HG03575 (cell line): Measurements from ENCODE around the gene BTBD16.

Experiments
- ATAC-seq: cut with Tn5 transposase; IDR thresholded peaks from one replicate; pipeline ENCODE4 v1.9.1; 2021; ENCODE audit not compliant: unreplicated experiment, insufficient number of reproducible peaks, low FRiP score; ENCODE audit errors: extremely low read depth

Gene BTBD16

GRCh38 chr10:122245897-122246296 lies 25.2 kb upstream of the BTBD16 start:
- ATAC-seq: no peak

DNA sequence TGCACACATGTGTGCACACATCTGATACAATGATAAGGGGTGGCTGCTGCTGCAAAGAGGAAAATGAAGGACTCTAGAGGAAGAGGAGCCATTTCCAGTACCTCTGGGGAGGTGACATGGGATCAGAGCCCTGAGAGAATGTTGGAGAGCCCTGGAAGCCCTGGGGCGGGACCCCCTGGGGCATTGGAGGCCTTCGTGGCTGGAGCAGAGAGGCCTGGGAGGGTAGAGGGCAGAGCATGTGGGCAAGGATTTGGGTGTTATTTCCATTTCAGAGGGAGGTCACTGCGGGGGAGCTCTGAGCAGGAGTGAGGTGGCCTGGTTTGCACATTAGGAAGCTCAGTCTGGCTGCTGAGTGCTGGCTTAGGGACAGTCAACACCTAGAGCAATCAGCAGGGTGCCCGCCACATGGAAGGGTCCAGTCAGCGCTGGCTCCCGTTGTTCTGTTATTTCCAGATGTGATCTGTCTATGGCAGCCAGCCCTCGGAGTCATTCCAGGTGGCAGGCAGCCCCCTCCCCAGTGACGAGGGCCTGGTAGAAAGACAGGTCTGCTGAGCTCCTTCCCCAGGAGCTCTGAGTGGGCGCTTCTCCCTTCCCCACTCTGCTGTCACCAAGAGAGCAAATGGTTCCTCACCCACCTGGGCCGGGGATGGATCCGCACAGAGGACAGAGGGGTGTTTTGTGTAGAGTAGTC lies 24.1 kb upstream of the BTBD16 start:
- ATAC-seq: no peak

- no peak for ATAC-seq
Observed at GRCh38 chr10:122248356-122249302, 22.5 kb upstream of the BTBD16 start.

GRCh38 chr10:122249303-122249850 lies 21.7 kb upstream of the BTBD16 start:
- no peak for ATAC-seq

DNA sequence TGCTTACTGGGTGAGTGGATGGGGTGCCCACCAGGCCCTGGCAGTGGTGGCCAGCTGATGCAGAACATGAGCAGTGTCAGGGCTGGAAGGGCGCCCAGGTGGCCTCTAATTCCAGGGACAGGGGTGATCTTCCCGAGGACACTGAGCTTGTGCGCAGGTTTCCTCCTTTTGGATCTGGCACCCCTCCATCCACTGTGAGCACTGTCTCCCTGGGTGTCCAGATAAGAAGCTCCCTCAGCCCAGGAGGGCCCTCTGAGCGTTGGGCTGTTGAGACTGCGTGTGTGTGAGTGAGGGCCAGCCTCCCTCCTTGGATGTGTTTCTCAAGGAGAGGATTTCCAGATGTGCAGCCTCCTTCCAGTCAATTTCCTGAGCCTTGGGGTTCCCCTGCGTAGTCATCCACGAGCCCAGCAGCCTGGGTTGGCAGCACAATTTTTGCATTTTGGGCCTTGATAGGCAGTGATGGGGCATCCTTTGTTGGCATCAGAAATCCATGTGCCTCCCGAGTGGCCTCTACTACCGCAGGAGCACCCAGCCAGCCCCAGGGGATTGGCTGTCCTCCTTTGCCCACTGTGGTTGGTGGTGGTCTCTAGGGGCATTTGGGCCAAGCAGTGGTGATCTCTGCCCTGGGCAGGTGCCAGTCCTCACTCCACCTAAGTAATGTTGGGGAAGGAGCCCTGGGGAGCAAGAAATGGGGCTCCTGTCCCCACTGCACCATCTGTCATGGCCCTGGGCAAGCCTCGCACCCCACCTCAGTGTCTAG lies 20.9 kb upstream of the BTBD16 start:
- ATAC-seq: no peak

- no peak for ATAC-seq
Observed at GRCh38 chr10:122251459-122252255, 19.4 kb upstream of the BTBD16 start.

- no peak for ATAC-seq
Observed at GRCh38 chr10:122252805-122253204, 18.3 kb upstream of the BTBD16 start.

- no peak for ATAC-seq
Observed at GRCh38 chr10:122253605-122254004, 17.5 kb upstream of the BTBD16 start.

- no peak for ATAC-seq
Observed at GRCh38 chr10:122254831-122255230, 16.3 kb upstream of the BTBD16 start.

GRCh38 chr10:122255509-122256301 lies 15.4 kb upstream of the BTBD16 start:
- ATAC-seq: no peak

- ATAC-seq: no peak
Observed at GRCh38 chr10:122257041-122257440, 14.1 kb upstream of the BTBD16 start.

DNA sequence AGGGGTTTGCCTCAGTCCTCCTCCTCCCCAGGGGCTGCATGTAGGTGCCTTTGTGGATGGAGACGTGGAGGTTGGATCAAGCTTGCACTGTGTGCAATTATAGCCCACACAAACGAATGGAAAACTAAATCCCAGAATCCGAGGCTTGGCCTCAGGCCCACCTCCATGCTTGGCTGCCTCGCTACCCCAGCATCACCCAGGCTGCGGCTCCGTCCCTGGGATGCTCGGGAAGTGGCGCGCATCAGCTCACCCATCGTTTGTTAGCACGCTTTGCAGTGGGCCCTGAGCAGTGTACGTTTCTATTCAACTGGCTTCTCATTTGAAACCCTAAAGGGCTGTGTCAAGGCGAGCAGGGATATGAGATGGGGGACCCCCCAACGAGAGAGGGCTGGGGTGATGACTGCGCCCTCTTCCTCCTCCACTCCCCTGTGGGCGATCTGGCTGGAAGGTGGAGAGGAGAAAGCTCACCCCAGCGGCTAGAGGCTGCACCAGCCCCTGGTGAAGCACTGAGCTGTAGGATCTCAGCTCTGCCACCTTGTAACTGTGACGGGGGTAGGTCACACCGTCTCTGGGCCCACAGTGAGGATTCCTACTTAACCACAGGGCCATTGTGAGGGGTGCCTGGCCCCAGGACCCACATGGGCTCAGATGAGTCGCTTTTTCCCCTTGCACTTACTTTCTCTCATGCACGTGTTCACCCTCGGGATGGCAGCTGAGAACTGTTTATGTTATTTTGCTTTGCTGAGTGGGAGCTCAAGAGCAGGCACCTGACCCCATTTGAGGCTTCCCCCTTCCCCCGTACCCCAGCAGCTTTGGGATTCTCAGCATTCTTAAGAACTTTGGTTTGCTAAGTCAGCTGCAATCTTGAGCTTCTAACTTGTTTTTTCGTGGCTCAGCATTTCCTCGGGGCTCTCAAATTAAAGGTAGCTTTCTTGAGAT lies 12.7 kb upstream of the BTBD16 start:
- ATAC-seq: no peak

DNA sequence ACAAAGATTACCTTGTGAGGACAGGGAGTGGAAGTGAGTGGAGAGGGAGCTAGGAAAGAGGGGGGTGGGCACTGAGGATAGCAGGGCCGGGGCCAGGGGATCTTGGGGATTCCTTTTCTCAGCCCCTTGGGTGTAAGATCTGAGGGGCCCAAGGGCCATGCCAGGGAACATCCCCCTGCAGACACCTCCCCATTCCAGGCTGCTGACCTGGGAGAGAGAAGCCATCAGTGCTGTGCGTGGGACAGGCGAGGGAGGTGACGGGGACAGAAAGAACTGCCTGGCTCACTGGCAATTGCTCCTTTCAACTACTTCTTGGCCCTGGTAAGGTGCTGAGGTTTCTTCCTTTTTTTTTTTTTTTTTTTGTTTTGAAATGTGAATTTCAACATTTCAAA lies 12.0 kb upstream of the BTBD16 start:
- ATAC-seq: no peak

DNA sequence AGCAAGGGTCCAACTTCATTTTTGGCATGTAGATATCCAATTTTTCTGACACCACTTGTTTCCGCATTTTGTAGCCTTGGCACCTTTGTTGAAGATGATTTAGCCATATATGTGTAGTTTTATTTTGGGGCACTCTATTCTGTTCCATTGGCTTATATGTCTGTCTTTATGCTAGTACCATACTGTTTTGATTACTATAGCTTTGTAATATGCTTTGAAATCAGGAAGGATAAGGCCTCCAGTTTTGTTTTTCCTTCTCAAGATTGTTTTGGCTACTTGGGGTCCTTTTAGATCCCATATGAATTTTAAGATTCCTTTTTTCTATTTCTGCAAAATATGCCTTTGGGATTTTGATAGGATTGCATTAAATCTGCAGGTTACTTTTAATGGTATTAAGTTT lies 9.5 kb upstream of the BTBD16 start:
- ATAC-seq: no peak

DNA sequence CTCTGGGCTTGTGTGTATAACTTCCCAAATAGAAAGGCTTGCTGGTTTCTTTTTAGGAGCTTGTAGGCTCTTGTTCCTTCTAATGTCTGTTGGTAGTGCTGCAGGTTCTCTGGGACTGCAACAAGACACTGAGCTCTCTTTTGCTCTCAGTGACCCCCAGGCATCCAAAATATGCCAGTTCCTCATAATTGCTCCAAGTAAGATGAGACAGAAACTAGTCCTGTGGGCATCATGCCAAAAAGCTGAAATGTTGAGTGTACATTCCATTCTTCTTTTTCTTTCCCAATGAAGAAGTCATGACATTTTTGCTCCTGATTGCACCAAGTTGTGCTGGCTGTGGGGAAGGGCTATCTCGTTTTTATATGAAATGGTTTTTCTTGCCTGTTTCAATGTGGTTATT lies 7.1 kb upstream of the BTBD16 start:
- no peak for ATAC-seq

- no peak for ATAC-seq
Observed at GRCh38 chr10:122264436-122264835, 6.7 kb upstream of the BTBD16 start.

DNA sequence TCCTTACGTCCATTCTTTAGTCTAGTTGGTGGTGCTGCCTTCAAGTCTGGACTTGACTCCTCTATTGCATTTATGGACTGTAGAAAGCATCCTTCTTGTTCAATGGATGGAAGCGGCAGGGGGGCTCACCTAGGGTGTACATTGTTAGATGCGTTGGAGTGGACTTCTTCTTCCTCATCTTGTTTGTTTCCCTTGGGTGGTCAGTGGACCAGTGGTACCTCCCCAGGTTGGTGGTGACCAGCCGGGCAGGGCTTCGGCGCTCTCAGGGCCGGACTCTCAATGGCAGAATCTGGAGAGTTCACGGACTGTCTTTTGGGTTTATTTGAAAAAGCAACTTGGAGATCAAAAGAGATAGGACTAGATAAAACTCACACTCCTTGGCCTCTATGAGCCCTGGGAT lies 6.2 kb upstream of the BTBD16 start:
- ATAC-seq: no peak
